H9 (cell line): Measurements from ENCODE around the gene HDAC7. TPM values are rescaled to one million over a fixed set of nuclear protein-coding genes. Genes with fewer than 3 reads are reported as not detected.

Experiments used
- DNase-seq: peaks from one replicate; pipeline ENCODE4 v3.0.0-alpha.2; 2017
- H2AFZ ChIP-seq: one replicate; pipeline ENCODE4 v1.6.1; 2013; ENCODE audit warnings: mild to moderate bottlenecking, low read length, control low read depth, moderate library complexity
- H2AK5ac ChIP-seq: 2 replicates; pipeline ENCODE4 v1.6.1; 2013; ENCODE audit warnings: low read length, control low read depth, mixed read lengths; ENCODE audit not compliant: insufficient read length
- H2BK120ac ChIP-seq: one replicate; pipeline ENCODE4 v1.6.1; 2013; ENCODE audit warnings: low read depth, mild to moderate bottlenecking, low read length, control low read depth, inconsistent platforms; ENCODE audit not compliant: poor library complexity, severe bottlenecking
- H2BK12ac ChIP-seq: 2 replicates; pipeline ENCODE4 v1.6.1; 2013; ENCODE audit warnings: low read length, control low read depth, mixed read lengths, low read depth; ENCODE audit not compliant: insufficient read length
- H2BK15ac ChIP-seq: 2 replicates; pipeline ENCODE4 v1.6.1; 2013; ENCODE audit warnings: low read depth, low read length, control low read depth
- H2BK20ac ChIP-seq: one replicate; pipeline ENCODE4 v1.6.1; 2013; ENCODE audit warnings: low read depth, mild to moderate bottlenecking, low read length, control low read depth, inconsistent platforms; ENCODE audit not compliant: poor library complexity, severe bottlenecking
- H2BK5ac ChIP-seq: 2 replicates; pipeline ENCODE4 v1.6.1; 2013; ENCODE audit warnings: low read length, control low read depth, mixed read lengths; ENCODE audit not compliant: insufficient read length
- H3K14ac ChIP-seq: 2 replicates; pipeline ENCODE4 v1.6.1; 2013; ENCODE audit warnings: low read length, control low read depth; ENCODE audit not compliant: insufficient read depth
- H3K18ac ChIP-seq: 2 replicates; pipeline ENCODE4 v1.6.1; 2013; ENCODE audit warnings: low read depth, mild to moderate bottlenecking, mixed read lengths, low read length, control low read depth; ENCODE audit not compliant: insufficient read length
- H3K23ac ChIP-seq: 2 replicates; pipeline ENCODE4 v1.6.1; 2013; ENCODE audit warnings: low read length, control low read depth, mixed read lengths, low read depth; ENCODE audit not compliant: insufficient read length
- H3K23me2 ChIP-seq: 2 replicates; pipeline ENCODE4 v1.6.1; 2013; ENCODE audit warnings: low read depth, mild to moderate bottlenecking, mixed read lengths, low read length, control low read depth; ENCODE audit not compliant: insufficient read length, poor library complexity, severe bottlenecking
- H3K27ac ChIP-seq: 2 replicates; pipeline ENCODE4 v1.5.1; 2013; ENCODE audit warnings: low read length, control low read depth, mixed read lengths, low read depth; ENCODE audit not compliant: insufficient read length
- H3K27me3 ChIP-seq: 2 replicates; pipeline ENCODE4 v1.6.1; 2013; ENCODE audit warnings: low read length, control low read depth, inconsistent platforms; ENCODE audit not compliant: insufficient read depth
- H3K4ac ChIP-seq: 2 replicates; pipeline ENCODE4 v1.6.1; 2013; ENCODE audit warnings: low read depth, mild to moderate bottlenecking, control low read depth, inconsistent platforms, low read length, moderate library complexity
- H3K4me1 ChIP-seq: 2 replicates; pipeline ENCODE4 v1.6.1; 2013; ENCODE audit warnings: low read length, control low read depth, inconsistent platforms; ENCODE audit not compliant: insufficient read depth
- H3K4me2 ChIP-seq: 2 replicates; pipeline ENCODE4 v1.6.1; 2013; ENCODE audit warnings: low read length, control low read depth, mixed read lengths; ENCODE audit not compliant: insufficient read length, insufficient read depth
- H3K56ac ChIP-seq: 2 replicates; pipeline ENCODE4 v1.6.1; 2013; ENCODE audit warnings: low read depth, mild to moderate bottlenecking, mixed read lengths, low read length, control low read depth; ENCODE audit not compliant: insufficient read length
- H3K79me1 ChIP-seq: 2 replicates; pipeline ENCODE4 v1.6.1; 2013; ENCODE audit warnings: low read depth, mild to moderate bottlenecking, moderate library complexity, low read length, control low read depth, inconsistent platforms; ENCODE audit not compliant: insufficient read depth, poor library complexity, severe bottlenecking
- H3K79me2 ChIP-seq: 2 replicates; pipeline ENCODE4 v1.6.1; 2013; ENCODE audit warnings: low read length, control low read depth, inconsistent platforms; ENCODE audit not compliant: insufficient read depth
- H3K9ac ChIP-seq: 2 replicates; pipeline ENCODE4 v1.6.1; 2013; ENCODE audit warnings: low read length, control low read depth, mixed read lengths; ENCODE audit not compliant: insufficient read length; ENCODE audit errors: extremely low read depth
- H3K9me3 ChIP-seq: one replicate; pipeline ENCODE4 v1.6.1; 2013; ENCODE audit warnings: low read depth, low read length, inconsistent platforms; ENCODE audit not compliant: control insufficient read depth
- H3T11ph ChIP-seq: one replicate; pipeline ENCODE4 v1.6.1; 2013; ENCODE audit warnings: mild to moderate bottlenecking, low read length, control low read depth, inconsistent platforms
- H4K20me1 ChIP-seq: one replicate; pipeline ENCODE4 v1.6.1; 2013; ENCODE audit not compliant: control insufficient read depth, insufficient read length, insufficient read depth
- H4K5ac ChIP-seq: 2 replicates; pipeline ENCODE4 v1.6.1; 2013; ENCODE audit warnings: low read depth, mild to moderate bottlenecking, mixed read lengths, low read length, control low read depth; ENCODE audit not compliant: insufficient read length
- H4K8ac ChIP-seq: replicated peaks from 2 replicates; pipeline ENCODE4 v1.6.1; 2013; ENCODE audit warnings: low read length, control low read depth, mixed read lengths, low read depth; ENCODE audit not compliant: insufficient read length
- H4K91ac ChIP-seq: 2 replicates; pipeline ENCODE4 v1.6.1; 2013; ENCODE audit warnings: low read depth, mild to moderate bottlenecking, moderate library complexity, mixed read lengths, low read length, control low read depth; ENCODE audit not compliant: insufficient read length
- H3K27ac Mint-ChIP-seq, 3 experiments: 2 replicates in 2 of 3; 3 replicates in 1 of 3; pipeline ENCODE4 v1.8.0; 2020 to 2021; ENCODE audit warnings: mixed read lengths in 3 of 3, mild to moderate bottlenecking in 1 of 3, moderate library complexity in 1 of 3
- H3K27me3 Mint-ChIP-seq: 2 replicates; pipeline ENCODE4 v1.8.0; 2021; ENCODE audit warnings: low read depth, mild to moderate bottlenecking, moderate library complexity, mixed read lengths
- H3K36me3 Mint-ChIP-seq, 3 experiments: 2 replicates in 2 of 3; 3 replicates in 1 of 3; pipeline ENCODE4 v1.8.0; 2020 to 2021; ENCODE audit warnings: low read depth in 3 of 3, mixed read lengths in 3 of 3; ENCODE audit not compliant: insufficient read depth in 1 of 3
- H3K4me1 Mint-ChIP-seq, 2 experiments: 2 replicates each; pipeline ENCODE4 v1.8.0; 2020; ENCODE audit warnings: mixed read lengths in 2 of 2
- H3K4me3 Mint-ChIP-seq, 2 experiments: 2 replicates in 1 of 2; 3 replicates in 1 of 2; pipeline ENCODE4 v1.8.0; 2020 to 2021; ENCODE audit warnings: mild to moderate bottlenecking in 2 of 2, mixed read lengths in 2 of 2, moderate library complexity in 1 of 2
- H3K9me3 Mint-ChIP-seq, 2 experiments: 2 replicates in 1 of 2; 3 replicates in 1 of 2; pipeline ENCODE4 v1.8.0; 2020; ENCODE audit warnings: mild to moderate bottlenecking in 2 of 2, mixed read lengths in 2 of 2, moderate library complexity in 1 of 2
- WGBS: extraction: QIAGEN DNeasy Blood & Tissue Kit; methylation state at CpG from one replicate; pipeline ENCODE4 v1.1.7; 2013; ENCODE audit warnings: missing lambda C conversion rate, low lambda C conversion rate, mixed read lengths; ENCODE audit not compliant: insufficient read length; ENCODE audit errors: extremely low coverage; 5-methylcytosine and 5-hydroxymethylcytosine counted together
- total RNA-seq: library from RNA; stranded (reverse); gene quantifications from 2 replicates; pipeline ENCODE4 v1.2.1, GENCODE V29; 2021
- TF ChIP-seq, protein P1 (sequence below): fragments of 200-600 bp; sonication (generic); conservative IDR thresholded peaks from 3 replicates; pipeline ENCODE4 v1.8.0; 2021; ENCODE audit warnings: antibody characterized with exemption, mild to moderate bottlenecking

HDAC7 gene
- total RNA-seq, 1 experiment from 2014 or later: 72.1 TPM

DNA sequence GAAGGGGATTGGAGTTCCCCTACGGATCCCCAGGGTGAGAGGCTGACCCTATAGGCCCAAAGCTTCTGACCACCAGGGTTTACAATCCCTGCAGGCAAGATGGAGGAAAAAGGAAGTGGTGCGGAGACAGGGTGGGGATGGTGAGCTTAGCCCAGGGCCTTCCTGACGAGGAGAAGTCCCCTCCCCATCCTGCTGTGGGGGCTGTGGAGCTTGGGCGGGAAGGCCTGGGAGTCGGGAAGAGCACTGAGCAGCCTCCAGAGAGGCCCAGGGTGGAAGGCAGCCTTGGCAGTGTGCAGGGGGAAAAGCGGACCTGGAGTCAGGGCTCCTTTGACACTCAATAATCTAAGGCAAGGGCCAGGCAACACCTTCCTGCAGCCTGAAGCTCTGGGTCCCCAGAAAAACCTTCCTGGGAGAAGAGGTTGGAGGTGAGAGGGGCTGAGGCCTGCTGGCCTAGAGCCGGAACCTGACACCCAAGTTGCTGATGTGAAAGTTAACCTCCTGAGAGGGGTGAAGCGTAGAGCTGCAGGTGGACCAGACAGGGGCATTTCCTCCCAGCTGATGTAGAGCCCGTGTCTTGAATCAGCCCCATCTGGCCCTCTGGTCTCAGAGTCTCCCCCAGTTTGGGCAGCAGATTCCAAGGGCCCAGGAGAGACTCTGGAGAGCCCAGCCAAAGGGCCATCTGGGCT, 6.0 kb downstream of the HDAC7 start:
- Histone ChIP-seq H3K27me3 (no peaks in the 10 kb centered on the region), H2AK5ac (no peak overlapping the region), H3K79me1 (peaks cover 7% of the 10 kb centered on the region), H3K4ac (no peak overlapping the region), H3K4me2 (peak overlapping the region; percentile 64), H2BK12ac (no peak overlapping the region), H3K23me2 (peaks cover 5% of the 10 kb centered on the region), H3K9ac (no peak overlapping the region), H4K20me1 (no peaks in the 10 kb centered on the region), H3K4me1 (peaks cover 34% of the 10 kb centered on the region), H3K23ac (no peak overlapping the region), H4K5ac (no peak overlapping the region), H3K27ac (peak overlapping the region; percentile 9), H2BK20ac (no peak overlapping the region), H2BK120ac (no peak overlapping the region), H3K14ac (peak overlapping the region; percentile 6), H4K8ac (no peak overlapping the region), H2BK5ac (no peak overlapping the region), H3K56ac (no peak overlapping the region), H4K91ac (no peak overlapping the region), H2BK15ac (no peak overlapping the region), H3K79me2 (peaks cover 38% of the 10 kb centered on the region; the same call in 1 of the 2 replicates), H2AFZ (no peak overlapping the region), H3T11ph (no peak overlapping the region), H3K18ac (no peak overlapping the region), H3K9me3 (no peaks in the 10 kb centered on the region)
- WGBS: no CpG with 5 or more reads among the region's 9 CpGs
- peak; percentile 74 for DNase-seq
- no peaks in the 10 kb centered on the region for H3K27me3 Mint-ChIP-seq
- H3K9me3 Mint-ChIP-seq: no peaks in the 10 kb centered on the region
- peak overlapping the region; percentile 98 for H3K27ac Mint-ChIP-seq
- H3K4me3 Mint-ChIP-seq: peak overlapping the region; percentile 52 to 77
- peaks cover 2 to 9% (median 5%) of the 10 kb centered on the region in 3 experiments; a peak in 4 of 7 replicates for H3K36me3 Mint-ChIP-seq
- H3K4me1 Mint-ChIP-seq: peaks cover 75 to 79% of the 10 kb centered on the region in 2 experiments
- TF ChIP-seq, protein P1, sequence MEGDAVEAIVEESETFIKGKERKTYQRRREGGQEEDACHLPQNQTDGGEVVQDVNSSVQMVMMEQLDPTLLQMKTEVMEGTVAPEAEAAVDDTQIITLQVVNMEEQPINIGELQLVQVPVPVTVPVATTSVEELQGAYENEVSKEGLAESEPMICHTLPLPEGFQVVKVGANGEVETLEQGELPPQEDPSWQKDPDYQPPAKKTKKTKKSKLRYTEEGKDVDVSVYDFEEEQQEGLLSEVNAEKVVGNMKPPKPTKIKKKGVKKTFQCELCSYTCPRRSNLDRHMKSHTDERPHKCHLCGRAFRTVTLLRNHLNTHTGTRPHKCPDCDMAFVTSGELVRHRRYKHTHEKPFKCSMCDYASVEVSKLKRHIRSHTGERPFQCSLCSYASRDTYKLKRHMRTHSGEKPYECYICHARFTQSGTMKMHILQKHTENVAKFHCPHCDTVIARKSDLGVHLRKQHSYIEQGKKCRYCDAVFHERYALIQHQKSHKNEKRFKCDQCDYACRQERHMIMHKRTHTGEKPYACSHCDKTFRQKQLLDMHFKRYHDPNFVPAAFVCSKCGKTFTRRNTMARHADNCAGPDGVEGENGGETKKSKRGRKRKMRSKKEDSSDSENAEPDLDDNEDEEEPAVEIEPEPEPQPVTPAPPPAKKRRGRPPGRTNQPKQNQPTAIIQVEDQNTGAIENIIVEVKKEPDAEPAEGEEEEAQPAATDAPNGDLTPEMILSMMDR: no peak
